PC-3 (cell line): ENCODE measurements around the gene MAFB. TPM values are rescaled to one million over a fixed set of nuclear protein-coding genes. Genes with fewer than 3 reads are reported as not detected.
A peak's percentile ranks its signal among the peaks of the same experiment; 100 is the strongest.

Experiments used
- ATAC-seq: fragments of 200-7000 bp; cut with Tn5 transposase; 2 replicates; pipeline ENCODE4 v1.9.1; 2020; ENCODE audit warnings: mild to moderate bottlenecking, moderate library complexity
- BruUV-seq: library from RNA; stranded (reverse); fragments of 400-500 nt; replicated peaks from 2 replicates; lab custom pipeline; 2021; lab: Mats Ljungman, UMichigan
- CTCF ChIA-PET: fragments of 300-600 bp; sonication (Branson Sonifier 250); formaldehyde crosslinking; loops from one replicate; lab custom pipeline; 2022; ENCODE audit warnings: antibody characterized with exemption; lab: Charles Lee
- POLR2A ChIA-PET: fragments of 300-600 bp; sonication (Branson Sonifier 250); formaldehyde crosslinking; loops from one replicate; lab custom pipeline; 2022; ENCODE audit warnings: antibody characterized with exemption; ENCODE audit not compliant: unreplicated experiment; lab: Charles Lee
- DNase-seq: peaks from one replicate; pipeline ENCODE4 v3.0.0-alpha.2; 2015
- H2AFZ ChIP-seq: fragments of 300-600 bp; sonication (generic); 2 replicates; pipeline ENCODE4 v1.6.0; 2016; ENCODE audit warnings: antibody characterized with exemption, low read length
- H3F3A ChIP-seq: fragments of 300-600 bp; sonication (generic); one replicate; pipeline ENCODE4 v1.6.0; 2017; ENCODE audit warnings: antibody characterized with exemption, low read length, control low read depth, mild to moderate bottlenecking; ENCODE audit not compliant: unreplicated experiment
- H3K27ac ChIP-seq: fragments of 300-600 bp; sonication (generic); 2 replicates; pipeline ENCODE4 v1.5.1; 2016; ENCODE audit warnings: mild to moderate bottlenecking, low read length
- H3K27me3 ChIP-seq: fragments of 300-600 bp; sonication (generic); 2 replicates; pipeline ENCODE4 v1.6.1; 2016; ENCODE audit warnings: low read length, mixed read lengths
- H3K36me3 ChIP-seq: fragments of 300-600 bp; sonication (generic); 2 replicates; pipeline ENCODE4 v1.6.1; 2016; ENCODE audit warnings: low read depth, mixed run types, low read length, mixed read lengths
- H3K4me1 ChIP-seq: fragments of 300-600 bp; sonication (generic); 2 replicates; pipeline ENCODE4 v1.5.1; 2016; ENCODE audit warnings: low read length; ENCODE audit not compliant: insufficient read depth
- H3K4me2 ChIP-seq: fragments of 300-600 bp; sonication (generic); 2 replicates; pipeline ENCODE4 v1.6.0; 2016; ENCODE audit warnings: low read length
- H3K4me3 ChIP-seq: fragments of 300-600 bp; sonication (generic); 2 replicates; pipeline ENCODE4 v1.5.1; 2016; ENCODE audit warnings: mild to moderate bottlenecking, low read length, mixed read lengths
- H3K79me2 ChIP-seq: fragments of 300-600 bp; sonication (generic); 2 replicates; pipeline ENCODE4 v1.6.1; 2017; ENCODE audit warnings: low read length, mixed read lengths
- H3K9ac ChIP-seq: fragments of 300-600 bp; sonication (generic); 2 replicates; pipeline ENCODE4 v1.6.0; 2016; ENCODE audit warnings: mild to moderate bottlenecking, low read length
- H3K9me2 ChIP-seq: fragments of 300-600 bp; sonication (generic); replicated peaks from 2 replicates; pipeline ENCODE4 v1.6.1; 2016; ENCODE audit warnings: mixed run types, low read length, mixed read lengths
- H3K9me3 ChIP-seq: fragments of 300-600 bp; sonication (generic); 2 replicates; pipeline ENCODE4 v1.6.1; 2016; ENCODE audit warnings: low read length, mixed read lengths
- H4K20me1 ChIP-seq: fragments of 300-600 bp; sonication (generic); 2 replicates; pipeline ENCODE4 v1.6.1; 2016; ENCODE audit warnings: low read length, mixed read lengths
- CTCF ChIP-seq: fragments of 300-600 bp; sonication (generic); conservative IDR thresholded peaks from 2 replicates; pipeline ENCODE4 v1.5.1; 2017; ENCODE audit warnings: antibody characterized with exemption, low read depth, mild to moderate bottlenecking, low read length
- EZH2 ChIP-seq: fragments of 300-600 bp; sonication (generic); IDR thresholded peaks from one replicate; pipeline ENCODE4 v1.6.1; 2017; ENCODE audit warnings: antibody characterized with exemption, mild to moderate bottlenecking, low read length; ENCODE audit not compliant: unreplicated experiment
- EZH2phosphoT487 ChIP-seq: fragments of 300-600 bp; sonication (generic); IDR thresholded peaks from 2 replicates; pipeline ENCODE4 v1.6.1; 2018; ENCODE audit warnings: mild to moderate bottlenecking, antibody characterized with exemption, low read length, borderline replicate concordance
- intact Hi-C: fragments of 100-400 bp; cut with micrococcal nuclease; formaldehyde crosslinking; loops from 2 replicates; pipeline ENCODE4 v1.9.0; 2023
- total RNA-seq: library from RNA; depleted of rRNA; stranded (reverse); fragments of >200 nt; gene quantifications from 2 replicates; pipeline ENCODE4 v1.2.3, GENCODE V29; 2014

MAFB gene
- total RNA-seq, 1 experiment from 2014 or later: 0.04 TPM

GRCh38 chr20:40710603-40711002 is 21.6 kb upstream of the MAFB start:
- H2AFZ ChIP-seq: no peak overlapping the region
- no peak overlapping the region for H3K9ac ChIP-seq
- ATAC-seq (no peak), DNase-seq (no peak)
- no peaks in the 10 kb centered on the region for H3K4me1 ChIP-seq
- H3K4me2 ChIP-seq: no peak overlapping the region
- no peak overlapping the region for H3K27ac ChIP-seq
- no peaks in the 10 kb centered on the region for H3K36me3 ChIP-seq
- H3K9me2 ChIP-seq: no peaks in the 10 kb centered on the region
- H3K9me3 ChIP-seq: no peaks in the 10 kb centered on the region
- no peaks in the 10 kb centered on the region for H3K79me2 ChIP-seq
- H3K27me3 ChIP-seq: peaks cover 75% of the 10 kb centered on the region
- no peak for TF ChIP-seq EZH2
- no peak for TF ChIP-seq CTCF
- TF ChIP-seq EZH2phosphoT487: no peak
- ChIA-PET POLR2A (no interaction called here), CTCF (no interaction called here)
- H3K4me3 ChIP-seq: no peak overlapping the region
- H4K20me1 ChIP-seq: no peaks in the 10 kb centered on the region
- H3F3A ChIP-seq: no peaks in the 10 kb centered on the region
- no TSS peak for BruUV-seq
- intact Hi-C loops: no loop called here

- POLR2A ChIA-PET: no interaction called here
These were observed 18.0 kb upstream of the MAFB start for GRCh38 chr20:40706977-40707582.

More at GRCh38 chr20:40706977-40707582, 18.0 kb upstream of the MAFB start:
- CTCF ChIA-PET: no interaction called here
- Histone ChIP-seq H4K20me1 (no peaks in the 10 kb centered on the region), H3K27me3 (peaks cover 57% of the 10 kb centered on the region), H3K79me2 (no peaks in the 10 kb centered on the region), H3K9me3 (no peaks in the 10 kb centered on the region), H3K4me3 (no peak overlapping the region), H3K4me1 (no peaks in the 10 kb centered on the region), H3K9ac (no peak overlapping the region), H3K4me2 (no peak overlapping the region), H3K36me3 (no peaks in the 10 kb centered on the region), H3K9me2 (no peaks in the 10 kb centered on the region), H2AFZ (no peak overlapping the region), H3F3A (no peaks in the 10 kb centered on the region), H3K27ac (no peak overlapping the region)
- ATAC-seq: peak; percentile 35; the same call in 1 of the 2 replicates
- TF ChIP-seq EZH2phosphoT487 (no peak), CTCF (0 out of 2 replicates have a peak, but pooled peaks have one; percentile 24)
- intact Hi-C loops: loop anchor here (10.0 kb wide), 1 partner anchor 258 kb away; no protein-coding TSS in a partner anchor
- DNase-seq: peak; percentile 5
- BruUV-seq: no TSS peak
